WERI-Rb-1 (cell line): ENCODE measurements around the gene WWTR1.

Experiments used
- DNase-seq: peaks from one replicate; pipeline ENCODE4 v3.0.0-alpha.2; 2020
- H3K27ac ChIP-seq: fragments of 250-450 bp; sonication (Bioruptor Pico); 2 replicates; pipeline ENCODE4 v1.5.1; 2020; ENCODE audit warnings: mild to moderate bottlenecking, moderate library complexity
- H3K27me3 ChIP-seq: fragments of 250-450 bp; sonication (Bioruptor Pico); 2 replicates; pipeline ENCODE4 v1.5.1; 2021; ENCODE audit warnings: mild to moderate bottlenecking, low read depth, moderate library complexity; ENCODE audit not compliant: insufficient read depth, severe bottlenecking
- H3K36me3 ChIP-seq: fragments of 250-450 bp; sonication (Bioruptor Pico); 2 replicates; pipeline ENCODE4 v1.5.1; 2020; ENCODE audit warnings: mild to moderate bottlenecking, moderate library complexity
- H3K4me3 ChIP-seq: 2 replicates; pipeline ENCODE4 v1.5.1; 2011; ENCODE audit warnings: low read depth, mild to moderate bottlenecking, control low read depth, low read length
- H3K9me3 ChIP-seq: fragments of 250-450 bp; sonication (Bioruptor Pico); 2 replicates; pipeline ENCODE4 v1.5.1; 2021; ENCODE audit warnings: mild to moderate bottlenecking, moderate library complexity; ENCODE audit not compliant: severe bottlenecking
- TF ChIP-seq, protein P1 (sequence below): IDR thresholded peaks from 2 replicates; pipeline ENCODE4 v1.5.1; 2011; ENCODE audit warnings: low read depth, mild to moderate bottlenecking, control low read depth, inconsistent platforms, low read length

Gene WWTR1

GRCh38 chr3:149479621-149480325 lies 178.1 kb downstream of the WWTR1 start:
- no peak overlapping the region for H3K27ac ChIP-seq
- no peaks in the 10 kb centered on the region for H3K9me3 ChIP-seq
- H3K27me3 ChIP-seq: no peaks in the 10 kb centered on the region
- TF ChIP-seq, protein P1, sequence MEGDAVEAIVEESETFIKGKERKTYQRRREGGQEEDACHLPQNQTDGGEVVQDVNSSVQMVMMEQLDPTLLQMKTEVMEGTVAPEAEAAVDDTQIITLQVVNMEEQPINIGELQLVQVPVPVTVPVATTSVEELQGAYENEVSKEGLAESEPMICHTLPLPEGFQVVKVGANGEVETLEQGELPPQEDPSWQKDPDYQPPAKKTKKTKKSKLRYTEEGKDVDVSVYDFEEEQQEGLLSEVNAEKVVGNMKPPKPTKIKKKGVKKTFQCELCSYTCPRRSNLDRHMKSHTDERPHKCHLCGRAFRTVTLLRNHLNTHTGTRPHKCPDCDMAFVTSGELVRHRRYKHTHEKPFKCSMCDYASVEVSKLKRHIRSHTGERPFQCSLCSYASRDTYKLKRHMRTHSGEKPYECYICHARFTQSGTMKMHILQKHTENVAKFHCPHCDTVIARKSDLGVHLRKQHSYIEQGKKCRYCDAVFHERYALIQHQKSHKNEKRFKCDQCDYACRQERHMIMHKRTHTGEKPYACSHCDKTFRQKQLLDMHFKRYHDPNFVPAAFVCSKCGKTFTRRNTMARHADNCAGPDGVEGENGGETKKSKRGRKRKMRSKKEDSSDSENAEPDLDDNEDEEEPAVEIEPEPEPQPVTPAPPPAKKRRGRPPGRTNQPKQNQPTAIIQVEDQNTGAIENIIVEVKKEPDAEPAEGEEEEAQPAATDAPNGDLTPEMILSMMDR: no peak
- H3K4me3 ChIP-seq: no peak overlapping the region
- no peak for DNase-seq
- H3K36me3 ChIP-seq: no peaks in the 10 kb centered on the region

- no peaks in the 10 kb centered on the region for H3K9me3 ChIP-seq
- DNase-seq: no peak
Measured at GRCh38 chr3:149476225-149476624, 181.6 kb downstream of the WWTR1 start.

GRCh38 chr3:149475451-149476060 lies 182.3 kb downstream of the WWTR1 start:
- H3K4me3 ChIP-seq: no peak overlapping the region
- no peaks in the 10 kb centered on the region for H3K27me3 ChIP-seq
- TF ChIP-seq, protein P1: no peak
- H3K36me3 ChIP-seq: no peaks in the 10 kb centered on the region
- H3K27ac ChIP-seq: no peak overlapping the region
- DNase-seq: no peak
- H3K9me3 ChIP-seq: no peaks in the 10 kb centered on the region

More at GRCh38 chr3:149476225-149476624, 181.6 kb downstream of the WWTR1 start:
- Histone ChIP-seq H3K27me3 (no peaks in the 10 kb centered on the region), H3K36me3 (no peaks in the 10 kb centered on the region), H3K27ac (no peak overlapping the region), H3K4me3 (no peak overlapping the region)
- TF ChIP-seq, protein P1: no peak

DNA sequence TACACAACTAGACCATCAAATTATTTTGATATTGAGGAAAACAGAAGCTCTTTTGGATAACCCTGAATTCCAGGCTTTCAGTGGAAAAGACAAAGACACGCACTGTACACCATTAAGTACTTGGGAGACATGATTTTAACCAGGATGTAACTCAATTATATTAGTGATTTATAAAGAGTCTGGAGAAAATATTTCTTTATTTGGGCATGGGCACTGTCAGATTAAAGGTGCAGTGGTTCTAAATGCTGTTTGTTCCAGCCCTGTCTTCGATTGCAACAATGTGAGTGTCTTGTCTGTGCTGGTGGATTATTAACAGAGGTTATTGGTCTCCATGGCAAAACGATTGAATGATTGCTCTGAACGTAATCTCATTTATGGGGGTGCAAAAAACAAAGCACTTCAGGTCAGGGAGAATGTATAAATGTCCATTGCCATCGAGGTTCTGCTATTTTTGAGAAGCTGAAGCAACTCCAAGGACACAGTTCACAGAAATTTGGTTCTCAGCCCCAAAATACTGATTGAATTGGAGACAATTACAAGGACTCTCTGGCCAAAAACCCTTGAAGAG lies 183.5 kb downstream of the WWTR1 start, which contains the start of gene TM4SF4:
TM4SF4 (plus strand) TSS at position 448 of the 568 bp plus-strand sequence. CDS start 181 bp downstream, outside the sequence.
- H3K36me3 ChIP-seq: no peaks in the 10 kb centered on the region
- TF ChIP-seq, protein P1: no peak
- no peak for DNase-seq
- H3K9me3 ChIP-seq: no peaks in the 10 kb centered on the region
- H3K27ac ChIP-seq: no peak within 1 kb of the TSS
- no peaks in the 10 kb centered on the region for H3K27me3 ChIP-seq
- no peak within 1 kb of the TSS for H3K4me3 ChIP-seq

- H3K27me3 ChIP-seq: no peaks in the 10 kb centered on the region
- H3K36me3 ChIP-seq: no peaks in the 10 kb centered on the region
- H3K9me3 ChIP-seq: no peaks in the 10 kb centered on the region
- no peak overlapping the region for H3K27ac ChIP-seq
- H3K4me3 ChIP-seq: no peak overlapping the region
- TF ChIP-seq, protein P1: no peak
- DNase-seq: no peak
Measured at GRCh38 chr3:149473357-149474249, 184.2 kb downstream of the WWTR1 start.
